Neural cell (in vitro differentiated cells): ENCODE results near the gene ATP6V1B1. TPM values are rescaled to one million over a fixed set of nuclear protein-coding genes. Genes with fewer than 3 reads are reported as not detected.

ENCODE experiments used
- H2AFZ ChIP-seq: fragments of 200-600, 300-800 bp; sonication (generic), shearing (Covaris generic); 2 replicates; pipeline ENCODE4 v1.6.0; 2014; ENCODE audit warnings: low read depth, mild to moderate bottlenecking, antibody characterized with exemption, low read length, moderate library complexity
- H3F3A ChIP-seq: fragments of 200-600 bp; shearing (Covaris generic); 2 replicates; pipeline ENCODE4 v1.6.1; 2016; ENCODE audit warnings: mild to moderate bottlenecking, moderate library complexity, mixed read lengths, antibody characterized with exemption, low read length; ENCODE audit not compliant: insufficient read depth, poor library complexity, severe bottlenecking
- H3K27ac ChIP-seq: fragments of 200-600, 300-800 bp; sonication (generic), shearing (Covaris generic); 2 replicates; pipeline ENCODE4 v1.5.1; 2014; ENCODE audit warnings: mild to moderate bottlenecking, low read length, moderate library complexity
- H3K27me3 ChIP-seq: fragments of 300-800, 200-600 bp; sonication (generic), shearing (Covaris generic); 2 replicates; pipeline ENCODE4 v1.6.0; 2014; ENCODE audit warnings: mild to moderate bottlenecking, low read depth, low read length, moderate library complexity; ENCODE audit not compliant: insufficient read depth
- H3K36me3 ChIP-seq: fragments of 300-800, 200-600 bp; sonication (generic), shearing (Covaris generic); 2 replicates; pipeline ENCODE4 v1.5.1; 2014; ENCODE audit warnings: mild to moderate bottlenecking, antibody characterized with exemption, low read length, moderate library complexity; ENCODE audit not compliant: insufficient read depth
- H3K4me2 ChIP-seq: fragments of 300-800, 200-600 bp; sonication (generic), shearing (Covaris generic); 2 replicates; pipeline ENCODE4 v1.6.0; 2014; ENCODE audit warnings: mild to moderate bottlenecking, low read length
- H3K4me3 ChIP-seq: fragments of 300-800, 200-600 bp; sonication (generic), shearing (Covaris generic); 2 replicates; pipeline ENCODE4 v1.5.1; 2014; ENCODE audit warnings: mild to moderate bottlenecking, low read length, moderate library complexity
- H3K79me2 ChIP-seq: fragments of 200-600 bp; shearing (Covaris generic); replicated peaks from 2 replicates; pipeline ENCODE4 v1.6.0; 2014; ENCODE audit warnings: mild to moderate bottlenecking, low read length, moderate library complexity; ENCODE audit not compliant: insufficient read depth
- H3K9ac ChIP-seq: fragments of 300-800, 200-600 bp; sonication (generic), shearing (Covaris generic); 2 replicates; pipeline ENCODE4 v1.6.1; 2016; ENCODE audit warnings: mild to moderate bottlenecking, low read length, mixed read lengths
- H3K9me2 ChIP-seq: fragments of 200-600 bp; shearing (Covaris generic); 2 replicates; pipeline ENCODE4 v1.6.1; 2016; ENCODE audit warnings: mild to moderate bottlenecking, low read length, mixed read lengths; ENCODE audit not compliant: insufficient read depth
- H3K9me3 ChIP-seq: fragments of 200-600, 300-800 bp; sonication (generic), shearing (Covaris generic); 2 replicates; pipeline ENCODE4 v1.6.1; 2016; ENCODE audit warnings: mild to moderate bottlenecking, mixed run types, low read length, moderate library complexity, mixed read lengths
- H4K20me1 ChIP-seq: fragments of 200-600 bp; shearing (Covaris generic); 2 replicates; pipeline ENCODE4 v1.6.1; 2016; ENCODE audit warnings: mild to moderate bottlenecking, mixed run types; ENCODE audit not compliant: insufficient read depth
- EP300 ChIP-seq: fragments of 450-650 bp; conservative IDR thresholded peaks from 2 replicates; pipeline ENCODE4 v1.6.1; 2014; ENCODE audit warnings: antibody characterized with exemption, mild to moderate bottlenecking, moderate library complexity; ENCODE audit not compliant: poor library complexity, severe bottlenecking
- EZH2 ChIP-seq: fragments of 200-600, 300-800 bp; shearing (Covaris generic), sonication (generic); IDR thresholded peaks from 2 replicates; pipeline ENCODE4 v1.6.1; 2014; ENCODE audit warnings: antibody characterized with exemption, low read length, borderline replicate concordance, mild to moderate bottlenecking; ENCODE audit not compliant: insufficient read depth, poor library complexity, severe bottlenecking
- MXI1 ChIP-seq: fragments of 450-650 bp; conservative IDR thresholded peaks from 2 replicates; pipeline ENCODE4 v1.6.1; 2014; ENCODE audit warnings: antibody characterized with exemption, mild to moderate bottlenecking; ENCODE audit not compliant: poor library complexity, severe bottlenecking
- POLR2AphosphoS5 ChIP-seq: IDR thresholded peaks from 2 replicates; pipeline ENCODE4 v1.6.1; 2012
- RAD21 ChIP-seq: fragments of 450-650 bp; conservative IDR thresholded peaks from 2 replicates; pipeline ENCODE4 v1.6.1; 2014; ENCODE audit warnings: antibody characterized with exemption, mild to moderate bottlenecking, moderate library complexity
- REST ChIP-seq: IDR thresholded peaks from 2 replicates; pipeline ENCODE4 v1.6.1; 2012; ENCODE audit warnings: borderline replicate concordance
- SMC3 ChIP-seq: fragments of 450-650 bp; conservative IDR thresholded peaks from 2 replicates; pipeline ENCODE4 v1.6.1; 2014; ENCODE audit warnings: antibody characterized with exemption, mild to moderate bottlenecking, moderate library complexity; ENCODE audit not compliant: poor library complexity
- TAF1 ChIP-seq: IDR thresholded peaks from 2 replicates; pipeline ENCODE4 v1.6.1; 2012; ENCODE audit warnings: low read depth
- polyA plus RNA-seq: library from polyadenylated mRNA; depleted of rRNA; stranded (reverse); fragments of >200 nt; gene quantifications from 2 replicates; pipeline ENCODE4 v1.2.3, GENCODE V29; 2014
- TF ChIP-seq, protein P1 (sequence below): fragments of 450-650 bp; IDR thresholded peaks from 2 replicates; pipeline ENCODE4 v1.5.1; 2014; ENCODE audit warnings: antibody characterized with exemption, mild to moderate bottlenecking, moderate library complexity; ENCODE audit not compliant: poor library complexity, severe bottlenecking

The ATP6V1B1 gene
- polyA plus RNA-seq, 1 donor from 2014 or later, result 0.12 TPM

GRCh38 chr2:70894765-70895164 is 40.9 kb upstream of the ATP6V1B1 start:
- H3K27ac ChIP-seq, result no peak overlapping the region
- H3K36me3 ChIP-seq, result no peaks in the 10 kb centered on the region
- peaks cover 4% of the 10 kb centered on the region for H3K9me3 ChIP-seq
- no peak overlapping the region for H3K9ac ChIP-seq
- H3K27me3 ChIP-seq, result peaks cover 100% of the 10 kb centered on the region
- H3K4me3 ChIP-seq, result no peak overlapping the region
- no peaks in the 10 kb centered on the region for H3K79me2 ChIP-seq
- no peak overlapping the region for H2AFZ ChIP-seq
- H4K20me1 ChIP-seq, result no peaks in the 10 kb centered on the region
- H3F3A ChIP-seq, result no peaks in the 10 kb centered on the region
- TF ChIP-seq REST (no peak), MXI1 (no peak), POLR2AphosphoS5 (no peak), EZH2 (no peak), RAD21 (no peak), EP300 (no peak), TAF1 (no peak), SMC3 (no peak)
- TF ChIP-seq, protein P1, sequence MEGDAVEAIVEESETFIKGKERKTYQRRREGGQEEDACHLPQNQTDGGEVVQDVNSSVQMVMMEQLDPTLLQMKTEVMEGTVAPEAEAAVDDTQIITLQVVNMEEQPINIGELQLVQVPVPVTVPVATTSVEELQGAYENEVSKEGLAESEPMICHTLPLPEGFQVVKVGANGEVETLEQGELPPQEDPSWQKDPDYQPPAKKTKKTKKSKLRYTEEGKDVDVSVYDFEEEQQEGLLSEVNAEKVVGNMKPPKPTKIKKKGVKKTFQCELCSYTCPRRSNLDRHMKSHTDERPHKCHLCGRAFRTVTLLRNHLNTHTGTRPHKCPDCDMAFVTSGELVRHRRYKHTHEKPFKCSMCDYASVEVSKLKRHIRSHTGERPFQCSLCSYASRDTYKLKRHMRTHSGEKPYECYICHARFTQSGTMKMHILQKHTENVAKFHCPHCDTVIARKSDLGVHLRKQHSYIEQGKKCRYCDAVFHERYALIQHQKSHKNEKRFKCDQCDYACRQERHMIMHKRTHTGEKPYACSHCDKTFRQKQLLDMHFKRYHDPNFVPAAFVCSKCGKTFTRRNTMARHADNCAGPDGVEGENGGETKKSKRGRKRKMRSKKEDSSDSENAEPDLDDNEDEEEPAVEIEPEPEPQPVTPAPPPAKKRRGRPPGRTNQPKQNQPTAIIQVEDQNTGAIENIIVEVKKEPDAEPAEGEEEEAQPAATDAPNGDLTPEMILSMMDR, result no peak
- H3K4me2 ChIP-seq, result no peak overlapping the region
- H3K9me2 ChIP-seq, result no peaks in the 10 kb centered on the region

GRCh38 chr2:70895249-70895648 is 40.5 kb upstream of the ATP6V1B1 start:
- no peaks in the 10 kb centered on the region for H3K36me3 ChIP-seq
- no peaks in the 10 kb centered on the region for H4K20me1 ChIP-seq
- TF ChIP-seq, protein P1, result no peak
- TF ChIP-seq SMC3 (no peak), MXI1 (no peak), POLR2AphosphoS5 (no peak), REST (no peak), EZH2 (no peak), TAF1 (no peak), EP300 (no peak), RAD21 (no peak)
- no peak overlapping the region for H3K27ac ChIP-seq
- H3K4me2 ChIP-seq, result no peak overlapping the region
- peaks cover 4% of the 10 kb centered on the region for H3K9me3 ChIP-seq
- H2AFZ ChIP-seq, result no peak overlapping the region
- H3K9ac ChIP-seq, result no peak overlapping the region
- H3K27me3 ChIP-seq, result peaks cover 100% of the 10 kb centered on the region
- H3K79me2 ChIP-seq, result no peaks in the 10 kb centered on the region
- no peaks in the 10 kb centered on the region for H3K9me2 ChIP-seq
- H3F3A ChIP-seq, result no peaks in the 10 kb centered on the region
- no peak overlapping the region for H3K4me3 ChIP-seq
